Measurements from ENCODE around the gene LRRC36. TPM values are rescaled to one million over a fixed set of nuclear protein-coding genes. Genes with fewer than 3 reads are reported as not detected.

LRRC36 gene
- total RNA-seq, 1 donor from 2014 or later = 1.4 TPM

DNA sequence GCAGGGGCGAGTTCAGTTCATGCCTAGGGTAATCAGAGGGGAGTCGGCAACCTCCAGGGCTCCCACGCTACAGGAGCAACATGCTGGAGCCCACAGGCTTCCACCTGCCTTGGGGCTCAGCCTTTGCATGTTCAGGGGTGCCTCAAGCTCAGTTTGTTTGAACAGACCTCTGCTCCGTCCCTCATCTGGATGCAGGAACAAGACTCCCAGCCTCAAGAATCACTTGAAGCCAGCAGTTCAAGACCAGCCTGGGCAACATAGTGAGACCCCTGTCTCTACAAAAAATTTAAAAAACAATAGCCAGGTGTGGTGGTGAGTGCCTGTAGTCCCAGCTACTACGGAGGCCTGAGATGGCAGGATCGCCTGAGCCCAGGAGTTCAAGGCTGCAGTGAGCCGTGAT is 99.4 kb downstream of the LRRC36 start:
- no peak for DNase-seq

DNA sequence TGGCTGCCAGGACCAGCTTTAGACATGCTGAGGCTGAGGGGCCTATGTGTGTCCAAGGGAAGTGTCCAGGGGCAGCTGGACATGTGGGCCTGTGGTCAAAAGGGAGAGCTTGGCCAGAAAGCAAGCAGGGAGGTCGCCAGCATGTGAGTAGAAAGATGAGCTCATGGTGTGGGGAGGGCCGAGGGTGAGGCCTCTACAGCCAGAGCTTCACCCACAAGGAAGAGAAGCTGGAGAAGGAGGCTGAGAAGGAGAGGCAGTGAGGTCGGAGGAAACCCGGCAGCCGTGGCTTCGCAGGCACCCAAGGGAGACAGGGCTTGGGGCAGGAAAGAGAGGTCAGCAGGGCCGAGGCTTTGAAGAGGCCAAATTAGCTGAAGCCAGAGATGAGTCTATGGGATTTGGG is 100.3 kb downstream of the LRRC36 start:
- DNase-seq = no peak

DNA sequence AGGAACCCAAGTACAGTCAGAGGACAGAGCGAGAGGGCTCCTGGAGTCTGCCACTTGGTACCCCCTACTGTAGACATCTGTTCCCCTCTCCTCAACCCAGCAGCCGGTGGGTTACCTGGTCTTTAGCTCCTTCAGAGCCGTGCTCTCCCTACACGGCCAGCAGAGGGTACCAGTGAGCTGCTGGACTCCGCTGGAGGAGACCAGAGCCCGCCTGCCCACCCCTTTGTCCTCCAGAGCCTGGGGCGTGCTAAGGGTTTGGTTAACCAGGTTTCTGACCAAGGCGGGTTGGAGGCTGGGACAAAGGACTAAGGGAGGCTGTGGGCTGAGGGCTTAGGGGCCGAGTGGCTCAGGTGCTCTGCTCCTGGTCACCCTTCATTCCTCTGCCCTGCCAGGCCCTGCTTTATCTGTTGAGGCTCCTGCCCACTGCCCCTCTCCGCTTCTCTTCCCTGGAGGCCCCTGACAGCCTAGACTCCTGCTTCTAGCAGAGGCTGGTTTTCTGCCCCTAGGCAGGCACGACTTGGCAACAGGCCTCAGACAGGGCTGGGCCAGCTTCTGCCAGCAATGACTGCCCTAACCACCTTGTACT is 101.6 kb downstream of the LRRC36 start:
- peak; percentile 14 for DNase-seq

DNA sequence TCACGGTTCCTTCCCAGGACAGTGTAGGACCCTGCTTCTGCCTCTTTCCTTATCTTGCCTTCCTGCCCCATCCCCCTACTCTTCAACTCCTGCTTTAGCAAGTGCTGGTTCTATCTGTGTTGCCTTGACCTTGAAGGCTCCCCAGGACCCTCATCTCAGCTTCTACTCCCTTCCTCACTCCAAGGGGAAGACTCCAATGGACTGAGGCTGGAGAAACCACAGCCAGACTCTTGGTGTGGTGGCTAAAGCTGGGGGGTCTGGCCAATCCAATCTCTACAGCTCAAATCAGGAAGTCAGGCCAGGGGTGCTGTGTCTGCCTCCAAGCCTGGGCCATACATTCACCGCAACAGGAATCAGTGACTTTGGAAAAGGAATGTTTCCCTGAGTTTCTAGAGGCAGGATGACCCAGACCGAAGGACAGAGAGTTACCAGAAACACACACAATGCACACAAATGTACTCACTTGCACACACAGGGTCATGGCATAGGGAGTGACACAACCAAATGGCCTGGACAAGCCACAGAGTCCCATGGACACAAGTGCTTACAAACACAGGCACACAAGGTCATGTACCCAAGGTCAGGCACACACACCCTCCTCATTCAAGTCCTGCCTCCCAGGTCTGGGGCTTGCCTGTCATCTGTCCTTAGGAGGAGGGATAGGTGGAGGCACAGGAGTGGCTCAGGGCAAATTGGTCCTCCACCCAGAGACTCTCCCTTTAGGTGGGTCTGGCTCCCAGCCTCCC is 102.6 kb downstream of the LRRC36 start:
- no peak for DNase-seq

DNA sequence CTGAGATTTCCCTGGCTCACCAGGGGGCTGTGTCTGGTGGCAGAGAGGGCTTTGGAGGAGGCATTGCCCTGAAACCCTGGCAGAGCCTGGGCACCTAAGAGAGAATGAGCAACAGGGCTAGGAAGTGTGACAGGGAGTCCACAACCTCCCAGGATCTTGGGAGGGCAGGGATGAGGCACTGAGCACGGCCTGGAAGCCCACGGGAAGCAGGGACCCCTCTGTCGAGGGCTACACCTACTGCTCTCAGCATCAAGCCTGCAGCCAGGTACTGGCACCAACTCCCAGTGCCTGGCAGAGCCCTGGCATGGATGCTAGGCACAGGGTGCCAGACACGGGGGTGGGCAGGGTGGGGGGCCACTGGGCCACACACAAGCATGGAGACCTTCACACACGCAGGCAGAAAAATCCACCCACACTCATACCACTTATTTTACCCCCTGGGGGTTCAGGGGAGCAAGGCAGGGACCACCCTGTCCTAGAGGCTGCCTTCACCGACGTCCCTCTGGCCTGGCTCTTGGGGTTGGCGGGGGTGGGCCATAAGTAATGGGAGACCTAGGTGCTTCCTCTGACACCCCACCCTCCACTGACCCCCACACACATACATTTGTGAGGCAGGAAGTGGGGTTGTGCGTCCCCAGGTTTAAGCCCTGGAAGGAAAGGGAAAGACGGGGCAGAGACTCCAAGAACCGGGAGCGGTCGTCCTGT is 103.3 kb downstream of the LRRC36 start:
- no peak for DNase-seq

DNA sequence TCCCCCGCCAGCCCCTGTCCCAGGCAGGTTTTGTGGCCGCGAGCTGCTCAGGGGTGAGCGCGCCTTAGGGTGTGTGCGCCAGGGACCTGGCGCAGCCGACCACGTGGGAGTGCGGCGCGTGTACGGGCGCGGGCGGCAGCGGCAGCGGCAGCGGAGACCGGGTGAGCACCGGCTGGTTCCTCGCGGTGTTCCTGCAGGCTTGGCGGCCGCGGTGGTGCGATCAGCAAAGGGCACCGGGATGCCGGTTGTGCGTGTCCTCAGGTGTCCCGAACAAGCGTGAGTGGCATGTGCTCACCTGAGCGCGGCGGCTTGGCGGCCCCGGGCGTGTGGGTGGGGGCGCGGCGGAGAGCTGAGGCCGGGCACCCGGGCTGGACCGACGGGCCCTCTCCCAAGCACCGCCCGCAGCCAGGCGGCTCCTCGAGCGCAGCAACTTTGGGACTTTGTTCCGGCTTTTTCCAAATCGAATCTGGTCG is 103.9 kb downstream of the LRRC36 start:
- no peak for DNase-seq

DNA sequence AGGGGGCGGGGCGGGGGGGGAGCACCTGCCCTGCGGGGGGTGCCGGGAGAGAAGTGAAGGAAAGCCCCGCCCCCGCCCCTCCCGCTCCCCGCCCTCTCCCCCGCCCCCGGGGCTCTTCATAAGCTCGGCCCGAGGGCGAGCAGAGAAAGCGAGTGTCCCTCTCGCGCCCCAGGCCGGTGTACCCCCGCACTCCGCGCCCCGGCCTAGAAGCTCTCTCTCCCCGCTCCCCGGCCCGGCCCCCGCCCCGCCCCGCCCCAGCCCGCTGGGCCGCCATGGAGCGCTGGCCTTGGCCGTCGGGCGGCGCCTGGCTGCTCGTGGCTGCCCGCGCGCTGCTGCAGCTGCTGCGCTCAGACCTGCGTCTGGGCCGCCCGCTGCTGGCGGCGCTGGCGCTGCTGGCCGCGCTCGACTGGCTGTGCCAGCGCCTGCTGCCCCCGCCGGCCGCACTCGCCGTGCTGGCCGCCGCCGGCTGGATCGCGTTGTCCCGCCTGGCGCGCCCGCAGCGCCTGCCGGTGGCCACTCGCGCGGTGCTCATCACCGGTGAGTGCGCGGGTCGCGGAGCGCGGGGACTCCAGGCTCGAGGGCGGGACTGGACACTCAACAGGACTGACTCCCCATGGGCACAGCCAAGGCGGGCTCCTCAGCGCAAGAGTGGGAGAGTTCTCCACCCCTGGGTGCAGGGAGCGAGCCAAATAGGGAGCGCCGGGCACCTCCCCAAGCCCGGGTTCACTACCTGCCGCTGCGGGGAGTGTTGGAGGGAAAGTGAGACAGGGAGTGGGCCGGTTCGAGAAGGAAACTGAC is 104.6 kb downstream of the LRRC36 start, which contains the start of gene HSD11B2:
TSS of gene HSD11B2 (plus strand) at position 145 of the 798 bp plus-strand sequence. CDS start at position 273, 128 bp downstream.
- no peak for DNase-seq

DNA sequence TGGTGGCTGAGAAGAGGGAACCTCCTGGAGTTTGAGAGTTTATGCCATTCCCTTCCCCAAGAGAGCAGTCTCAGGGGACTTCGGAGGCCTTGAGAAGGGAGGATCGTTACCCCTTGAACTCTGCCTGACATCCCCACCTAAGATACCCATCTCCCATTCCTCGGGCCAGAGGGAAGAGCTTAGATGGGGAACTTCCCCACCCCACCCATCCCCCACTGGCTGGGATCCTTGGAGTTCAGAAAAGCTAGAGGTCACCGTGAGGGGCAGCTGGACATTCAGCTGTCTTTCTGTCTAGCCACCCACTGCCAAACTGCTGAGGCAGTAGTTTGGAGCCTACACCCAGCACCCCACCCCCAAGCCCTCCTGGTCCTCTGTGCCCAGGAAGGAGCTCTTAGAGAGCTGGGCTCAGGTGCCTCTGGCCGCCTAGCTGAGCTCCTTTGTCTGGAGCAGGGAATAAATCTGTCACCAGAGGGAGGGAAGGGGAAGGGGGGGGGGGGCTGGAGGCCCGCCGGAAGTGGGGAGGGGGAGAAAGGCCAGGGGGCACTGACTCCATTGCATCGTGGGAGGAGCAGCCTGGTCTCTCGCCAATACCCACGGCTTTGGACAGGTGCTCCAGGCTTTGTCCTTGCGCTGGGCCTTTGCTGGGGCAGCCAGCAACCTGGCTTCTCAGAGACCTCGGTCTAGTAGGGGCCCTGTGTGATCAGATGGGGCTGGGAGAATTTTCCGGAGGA is 105.3 kb downstream of the LRRC36 start:
- no peak for DNase-seq

DNA sequence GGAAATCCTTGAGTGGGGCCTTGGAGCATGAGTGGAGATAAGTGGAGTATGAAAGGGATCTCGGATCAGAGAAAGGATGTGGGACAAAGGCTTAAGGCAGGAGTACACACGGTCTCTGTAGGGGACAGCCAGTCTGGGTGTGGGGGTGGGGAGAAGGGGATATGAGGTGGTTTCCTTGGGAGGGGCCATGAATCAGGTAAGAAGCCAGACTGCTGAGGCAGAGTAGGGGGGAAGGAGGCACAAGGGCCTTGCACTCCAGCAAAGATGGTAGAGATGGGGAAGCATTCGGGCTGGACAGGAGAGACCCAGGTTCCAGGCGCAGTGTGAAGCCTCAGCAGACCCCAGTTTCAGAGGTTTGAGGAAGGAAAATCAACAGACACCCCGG is 105.9 kb downstream of the LRRC36 start:
- no peak for DNase-seq

DNA sequence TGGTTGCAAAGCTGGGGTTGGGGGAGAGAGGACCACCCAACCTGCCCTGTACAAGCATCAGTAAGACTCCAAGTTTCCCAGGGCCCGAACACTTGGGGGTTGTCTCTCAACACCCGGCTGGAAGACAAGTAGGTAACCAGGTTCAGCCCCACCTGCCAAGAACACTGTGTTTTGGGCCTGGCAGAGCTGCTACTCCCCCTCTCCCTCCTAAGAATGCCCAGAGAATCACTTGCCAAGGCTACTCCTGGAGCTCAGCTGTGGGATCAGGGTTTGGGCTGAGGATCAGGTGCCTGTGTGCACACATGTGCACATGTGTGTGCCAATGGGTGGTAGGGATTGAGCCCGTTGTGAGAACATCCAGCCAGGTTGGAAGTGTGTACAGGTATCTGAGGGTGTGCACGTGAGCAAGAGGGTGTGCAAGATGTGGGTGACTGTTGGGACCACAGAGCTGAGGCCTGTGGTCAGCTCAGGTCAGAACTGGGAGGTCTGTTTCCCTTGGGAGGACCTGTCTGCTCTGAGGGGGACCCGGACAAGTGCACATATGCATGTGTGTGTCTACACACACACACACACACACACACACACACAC is 106.6 kb downstream of the LRRC36 start:
- DNase-seq = no peak

Small RNAs within 50 kb of the gene (small RNA-seq; reads per million reads assigned to genes)
- gene RNU1-123P = not detected

Other genes with a start within 250 kb of the LRRC36 start
- 19.8 TPM for gene PHAF1, start 216.9 kb upstream of the LRRC36 start, total RNA-seq
- gene B3GNT9, start 175.8 kb upstream of the LRRC36 start, total RNA-seq = 1.2 TPM
- gene TRADD, start 166.9 kb upstream of the LRRC36 start, total RNA-seq = 1.2 TPM
- 2.0 TPM for gene FBXL8, start 166.9 kb upstream of the LRRC36 start, total RNA-seq
- 5.1 TPM for gene HSF4, start 162.1 kb upstream of the LRRC36 start, total RNA-seq
- 4.1 TPM for gene NOL3, start 156.3 kb upstream of the LRRC36 start, total RNA-seq
- 49.1 TPM for gene MATCAP1, start 142.9 kb upstream of the LRRC36 start, total RNA-seq
- gene EXOC3L1, start 136.7 kb upstream of the LRRC36 start, total RNA-seq = 0.47 TPM
- 17.8 TPM for gene E2F4, start 134.7 kb upstream of the LRRC36 start, total RNA-seq
- 0.16 TPM for gene ELMO3, start 127.7 kb upstream of the LRRC36 start, total RNA-seq
- gene TMEM208, start 99.7 kb upstream of the LRRC36 start, total RNA-seq = 14.7 TPM
- 2.5 TPM for gene FHOD1, start 79.3 kb upstream of the LRRC36 start, total RNA-seq
- gene SLC9A5, start 77.8 kb upstream of the LRRC36 start, total RNA-seq = 1.2 TPM
- gene PLEKHG4, start 47.3 kb upstream of the LRRC36 start, total RNA-seq = 2.3 TPM
- 0.31 TPM for gene KCTD19, start 74 bp upstream of the LRRC36 start, total RNA-seq
- 2.3 TPM for gene TPPP3, start 66.7 kb downstream of the LRRC36 start, total RNA-seq
- 2.3 TPM for gene ZDHHC1, start 89.7 kb downstream of the LRRC36 start, total RNA-seq
- not detected for gene HSD11B2, start 104.3 kb downstream of the LRRC36 start, total RNA-seq
- gene ATP6V0D1, start 154.3 kb downstream of the LRRC36 start, total RNA-seq = 63.0 TPM
- not detected for gene AGRP, start 156.7 kb downstream of the LRRC36 start, total RNA-seq
- gene RIPOR1, start 202.0 kb downstream of the LRRC36 start, total RNA-seq = 26.2 TPM
- 54.0 TPM for gene CTCF, start 235.7 kb downstream of the LRRC36 start, total RNA-seq

All from occipital lobe (tissue), 3 donors.